Myocyte (in vitro differentiated cells): ENCODE measurements around the gene NAMPT. TPM values are rescaled to one million over a fixed set of nuclear protein-coding genes. Genes with fewer than 3 reads are reported as not detected.
"Not testable (repeated sequence)": the region's sequence is repeated elsewhere in the genome, so short reads cannot be mapped to it uniquely, and the experiment has no call there.

ENCODE experiments used
- DNase-seq: peaks from one replicate; pipeline ENCODE4 v3.0.0-alpha.2; 2012; ENCODE audit warnings: low read depth
- total RNA-seq: library from RNA; depleted of rRNA; stranded (reverse); fragments of >200 nt; gene quantifications from 2 replicates; pipeline ENCODE4 v1.2.3, GENCODE V29; 2014

NAMPT gene
- total RNA-seq, 1 donor from 2014 or later: 163 TPM

- DNase-seq: no peak
Observed at GRCh38 chr7:106305732-106306131, 20.9 kb upstream of the NAMPT start.

GRCh38 chr7:106304568-106304967, 19.8 kb upstream of the NAMPT start:
- DNase-seq: no peak

GRCh38 chr7:106298631-106299030, 13.8 kb upstream of the NAMPT start:
- DNase-seq: not testable (repeated sequence)

GRCh38 chr7:106298155-106298554, 13.4 kb upstream of the NAMPT start:
- not testable (repeated sequence) for DNase-seq

GRCh38 chr7:106294334-106294733, 9.6 kb upstream of the NAMPT start:
- no peak for DNase-seq

GRCh38 chr7:106291247-106291646, 6.5 kb upstream of the NAMPT start:
- DNase-seq: no peak

- DNase-seq: no peak
Observed at GRCh38 chr7:106290319-106290718, 5.5 kb upstream of the NAMPT start.

GRCh38 chr7:106289848-106290247, 5.1 kb upstream of the NAMPT start:
- no peak for DNase-seq

GRCh38 chr7:106288263-106288662, 3.5 kb upstream of the NAMPT start:
- DNase-seq: no peak

- DNase-seq: no peak
Observed at GRCh38 chr7:106287786-106288185, 3.0 kb upstream of the NAMPT start.

- DNase-seq: peak; percentile 18
Observed at GRCh38 chr7:106285855-106286492, 1.2 kb upstream of the NAMPT start.

- peak; percentile 99 for DNase-seq
Observed at GRCh38 chr7:106285051-106285854, 470 bp upstream of the NAMPT start.

- peak; percentile 70 for DNase-seq
Observed at GRCh38 chr7:106283831-106284713, 711 bp downstream of the NAMPT start.

GRCh38 chr7:106283501-106283830, 1.3 kb downstream of the NAMPT start:
- no peak for DNase-seq

GRCh38 chr7:106282852-106283251, 1.9 kb downstream of the NAMPT start:
- no peak for DNase-seq

GRCh38 chr7:106282390-106282789, 2.4 kb downstream of the NAMPT start:
- DNase-seq: no peak

- DNase-seq: no peak
Observed at GRCh38 chr7:106281585-106282318, 3.0 kb downstream of the NAMPT start.

GRCh38 chr7:106281127-106281526, 3.7 kb downstream of the NAMPT start:
- no peak for DNase-seq

- DNase-seq: no peak
Observed at GRCh38 chr7:106279425-106280197, 5.2 kb downstream of the NAMPT start.

GRCh38 chr7:106278695-106279094, 6.1 kb downstream of the NAMPT start:
- DNase-seq: no peak
